Motor neuron (in vitro differentiated cells): ENCODE results near the gene ERVV-1. TPM values are rescaled to one million over a fixed set of nuclear protein-coding genes. Genes with fewer than 3 reads are reported as not detected.
"Not testable (repeated sequence)": the region's sequence is repeated elsewhere in the genome, so short reads cannot be mapped to it uniquely, and the experiment has no call there.

Experiments
- ATAC-seq, 8 experiments: fragments of 200-7000 bp; cut with Tn5 transposase; replicated peaks in 6 of 8; 2 replicates each; pipeline ENCODE4 v1.8.0; 2021; ENCODE audit warnings: mild to moderate bottlenecking in 8 of 8, moderate library complexity in 8 of 8
- H3K27ac ChIP-seq, 2 donors: fragments of 250-450 bp; sonication (Bioruptor Pico); 2 replicates each; pipeline ENCODE4 v1.9.0; 2021; ENCODE audit warnings: antibody characterized with exemption in 2 of 2, mild to moderate bottlenecking in 2 of 2, moderate library complexity in 1 of 2
- H3K4me1 ChIP-seq, 2 donors: fragments of 250-450 bp; sonication (Bioruptor Pico); replicated peaks in 1 of 2; 2 replicates each; pipeline ENCODE4 v1.6.1; 2021; ENCODE audit warnings: antibody characterized with exemption in 2 of 2, mild to moderate bottlenecking in 2 of 2, moderate library complexity in 1 of 2
- H3K4me3 ChIP-seq, 5 donors: fragments of 250-450 bp; sonication (Bioruptor Pico); 2 replicates each; pipeline ENCODE4 v1.9.0; 2021; ENCODE audit warnings: antibody characterized with exemption in 5 of 5, mild to moderate bottlenecking in 5 of 5, moderate library complexity in 4 of 5
- WGBS, 10 experiments: fragments of 450-650 bp; shearing (Covaris generic); methylation state at CpG; one replicate each; pipeline ENCODE4 v1.0.0; 2022; 5-methylcytosine and 5-hydroxymethylcytosine counted together
- in situ Hi-C, 9 experiments: fragments of 400-800 bp; cut with MboI; loops; one replicate each; pipeline ENCODE4 v1.15.0; 2021; ENCODE audit warnings: low sequenced_read_pairs in 9 of 9, low pct_unique_long_range_greater_than_20kb in 2 of 9; ENCODE audit not compliant: unreplicated experiment in 9 of 9
- total RNA-seq, 8 experiments: library from RNA; unstranded; fragments of 300-600 nt; gene quantifications; 2 replicates each; pipeline versions ENCODE4 v1.2.3 to v1.2.4, GENCODE V29; 2022

ERVV-1 gene
- total RNA-seq, 8 experiments from 2014 or later = 0.05 to 1.1 (median 0.43) TPM; not detected in 2

DNA sequence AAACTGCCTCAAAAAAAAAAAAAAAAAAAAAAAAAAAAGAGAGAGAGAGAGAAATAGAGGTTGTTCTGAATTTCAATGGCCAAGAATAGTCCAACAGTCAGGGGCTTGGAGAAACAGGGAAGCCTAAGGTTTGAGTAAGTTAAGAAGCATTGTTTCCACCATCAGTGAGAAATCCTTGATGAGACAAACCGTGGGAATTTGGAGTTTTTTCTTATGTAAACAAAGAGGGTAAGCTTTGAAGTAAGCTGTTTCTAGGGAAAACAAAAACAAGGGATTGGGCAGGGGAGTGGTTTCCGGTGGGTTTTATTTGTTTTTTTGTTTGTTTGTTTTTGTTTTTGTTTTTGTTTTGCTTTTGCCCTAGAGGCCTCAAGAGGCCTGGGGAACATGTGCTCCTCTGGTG lies 11.2 kb upstream of the ERVV-1 start:
- WGBS, 10 experiments = 0 to 37% (median 13%) methylated on average over 1 to 2 of the region's 2 CpGs
- Histone ChIP-seq H3K4me1 (no peaks in the 10 kb centered on the region), H3K4me3 (no peak overlapping the region), H3K27ac (no peak overlapping the region)
- in situ Hi-C loops = no loop called here
- ATAC-seq = no peak

DNA sequence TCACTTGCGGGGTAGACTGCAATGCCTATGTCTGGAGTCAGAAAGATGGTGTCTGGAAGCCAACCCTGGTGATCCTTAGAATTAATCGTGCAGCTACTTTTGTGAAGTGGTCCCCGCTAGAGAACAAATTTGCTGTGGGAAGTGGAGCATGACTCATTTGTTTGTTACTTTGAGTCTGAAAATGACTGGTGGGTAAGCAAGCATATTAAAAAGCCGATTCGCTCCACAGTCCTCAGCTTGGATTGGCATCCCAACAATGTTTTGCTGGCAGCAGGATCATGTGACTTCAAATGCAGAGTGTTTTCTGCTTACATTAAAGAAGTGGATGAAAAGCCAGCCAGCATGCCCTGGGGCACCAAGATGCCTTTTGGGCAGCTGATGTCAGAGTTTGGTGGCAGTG lies 9.5 kb upstream of the ERVV-1 start:
- in situ Hi-C loops = no loop called here
- no peak for ATAC-seq
- WGBS, 10 experiments = 70 to 100% (median 98%) methylated on average over 1 to 4 of the region's 5 CpGs; no CpG with 5 or more reads in 4 of the 10 experiments
- Histone ChIP-seq H3K4me3 (no peak overlapping the region), H3K27ac (no peak overlapping the region), H3K4me1 (no peaks in the 10 kb centered on the region)

DNA sequence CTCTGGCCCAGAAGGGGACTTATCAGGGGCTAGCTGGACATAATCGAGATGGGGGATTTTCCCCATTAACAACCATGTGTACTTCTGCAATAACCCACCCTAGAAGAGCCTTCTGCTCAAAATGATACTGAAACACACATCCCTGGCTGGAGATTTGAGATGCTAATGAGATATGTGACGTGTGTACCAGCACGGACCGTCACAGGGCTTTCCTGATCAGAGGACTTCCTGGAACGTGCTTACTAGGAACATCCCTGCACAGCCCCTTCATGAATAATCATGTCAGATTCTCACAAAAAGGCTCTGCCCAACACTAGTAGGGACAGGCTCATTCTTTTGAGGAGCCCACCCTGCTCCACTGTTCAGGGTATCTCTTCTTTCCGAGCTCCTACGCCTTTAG lies 6.5 kb upstream of the ERVV-1 start:
- ATAC-seq = peak in 3 of 8 experiments; percentile 24 to 96 (median 95)
- no peaks in the 10 kb centered on the region for H3K4me1 ChIP-seq
- H3K4me3 ChIP-seq = no peak overlapping the region
- in situ Hi-C loops = no loop called here
- H3K27ac ChIP-seq = no peak overlapping the region
- 5 to 92% (median 87%) methylated on average over 1 to 5 of the region's 7 CpGs; no CpG with 5 or more reads in 5 of the 10 experiments for WGBS, 10 experiments

DNA sequence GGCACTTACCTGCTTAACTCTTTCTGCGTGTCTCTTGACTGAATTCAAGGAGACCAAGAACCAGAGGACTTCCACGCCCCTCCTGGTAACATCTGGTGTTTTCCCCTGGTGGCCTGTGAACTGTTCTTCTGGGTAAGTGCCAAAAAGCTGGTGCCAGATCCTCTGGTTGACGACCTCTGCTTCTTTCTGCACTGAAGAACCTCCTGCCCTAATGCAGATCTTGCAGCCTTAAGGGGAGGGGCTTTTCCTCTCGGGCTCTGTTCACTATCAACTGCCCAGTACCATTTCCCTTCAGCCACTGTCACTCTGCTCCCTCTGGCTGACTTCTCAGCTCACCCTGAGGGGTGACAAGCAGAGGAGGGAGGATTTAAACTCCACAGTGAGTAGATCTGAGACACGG lies 6.1 kb upstream of the ERVV-1 start:
- Histone ChIP-seq H3K4me3 (no peak overlapping the region), H3K4me1 (no peaks in the 10 kb centered on the region), H3K27ac (no peak overlapping the region)
- WGBS, 10 experiments = 0 to 100% (median 61%) methylated on average over 1 to 4 of the region's 5 CpGs; no CpG with 5 or more reads in 2 of the 10 experiments
- ATAC-seq = peak in 2 of 8 experiments; percentile 68 to 69
- in situ Hi-C loops = no loop called here

DNA sequence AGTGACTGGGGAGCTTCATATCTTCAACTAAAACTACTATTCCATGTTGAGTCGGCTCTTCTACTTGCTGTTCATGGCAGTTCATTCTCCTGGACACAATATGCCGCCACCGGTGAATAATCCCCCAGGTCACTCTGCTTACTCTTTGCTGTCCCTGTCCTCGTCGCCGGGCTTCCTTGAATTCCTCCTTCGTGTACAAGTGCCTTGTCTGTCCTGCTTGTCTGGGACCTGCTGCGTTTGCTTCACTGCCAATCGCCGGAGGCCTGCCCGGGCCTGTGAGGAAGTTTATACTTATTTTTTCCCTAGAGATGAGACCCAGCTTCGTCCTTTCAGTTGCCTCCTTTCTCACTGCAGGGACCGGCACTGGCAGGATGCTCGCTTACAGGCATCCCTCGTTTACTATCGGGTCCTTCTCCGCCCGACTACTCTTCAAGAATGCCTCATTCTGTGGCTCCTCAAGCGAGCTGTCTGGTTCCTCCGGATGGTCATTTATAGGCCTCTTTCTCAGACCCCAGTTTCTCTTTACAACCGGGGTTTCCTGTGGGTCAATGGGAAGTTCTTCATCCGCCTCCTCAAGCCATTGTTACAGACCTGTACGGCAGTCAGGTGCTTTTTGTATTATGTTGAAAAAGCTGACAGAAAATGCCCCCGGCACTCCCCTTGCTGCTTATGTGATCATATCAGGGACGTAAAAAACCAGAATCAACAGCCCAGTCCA lies 5.5 kb upstream of the ERVV-1 start:
- ATAC-seq = no peak
- 46 to 94% (median 82%) methylated on average over 4 to 18 of the region's 25 CpGs for WGBS, 10 experiments
- no peak overlapping the region for H3K27ac ChIP-seq
- in situ Hi-C loops = no loop called here
- no peaks in the 10 kb centered on the region for H3K4me1 ChIP-seq
- no peak overlapping the region for H3K4me3 ChIP-seq

DNA sequence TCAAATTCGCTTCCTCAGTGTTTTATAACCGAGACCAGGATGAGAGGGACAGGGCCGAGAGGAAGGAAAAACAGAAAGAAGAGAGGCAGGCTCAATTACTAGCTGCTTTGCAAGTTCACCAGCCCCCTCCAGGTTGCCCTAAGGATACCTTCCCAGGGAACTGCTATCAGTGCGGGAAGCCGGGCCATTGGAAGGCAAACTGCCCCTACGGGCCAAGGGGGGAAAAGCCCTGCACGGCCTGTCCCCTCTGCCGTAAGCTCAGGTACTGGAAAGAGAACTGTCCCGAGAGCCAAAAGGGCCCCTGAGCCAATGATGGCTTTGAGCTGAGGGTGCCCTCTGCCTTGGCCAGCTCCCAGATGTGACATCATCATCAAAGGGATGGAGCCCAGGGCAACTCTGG lies 3.2 kb upstream of the ERVV-1 start:
- Histone ChIP-seq H3K4me1 (no peaks in the 10 kb centered on the region), H3K27ac (no peak overlapping the region), H3K4me3 (no peak overlapping the region)
- in situ Hi-C loops = no loop called here
- no peak for ATAC-seq
- 0 to 89% (median 50%) methylated on average over 1 to 8 of the region's 9 CpGs; no CpG with 5 or more reads in 2 of the 10 experiments for WGBS, 10 experiments

DNA sequence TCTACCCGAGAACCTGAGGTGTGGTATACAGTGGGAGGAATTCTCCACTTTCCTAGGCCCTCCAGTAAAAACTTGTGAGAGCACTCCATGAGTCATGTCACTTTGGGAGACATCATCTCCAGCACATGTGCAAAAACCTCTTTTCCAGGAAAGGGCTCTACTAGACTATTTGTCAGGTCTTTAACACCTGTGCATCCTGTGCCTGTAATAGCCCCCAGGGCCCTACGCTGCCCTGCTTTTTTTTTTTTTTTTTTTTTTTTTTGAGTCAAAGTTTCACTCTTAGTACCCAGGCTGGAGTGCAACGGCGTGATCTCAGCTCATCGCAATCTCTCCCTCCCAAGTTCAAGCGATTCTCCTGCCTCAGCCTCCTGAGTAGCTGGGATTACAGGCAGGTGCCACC lies 1.7 kb upstream of the ERVV-1 start:
- ATAC-seq = no peak
- in situ Hi-C loops = no loop called here
- H3K27ac ChIP-seq = no peak overlapping the region
- H3K4me3 ChIP-seq = no peak overlapping the region
- H3K4me1 ChIP-seq = no peaks in the 10 kb centered on the region
- 0 to 100% (median 68%) methylated on average over 1 to 6 of the region's 6 CpGs; no CpG with 5 or more reads in 1 of the 10 experiments for WGBS, 10 experiments

DNA sequence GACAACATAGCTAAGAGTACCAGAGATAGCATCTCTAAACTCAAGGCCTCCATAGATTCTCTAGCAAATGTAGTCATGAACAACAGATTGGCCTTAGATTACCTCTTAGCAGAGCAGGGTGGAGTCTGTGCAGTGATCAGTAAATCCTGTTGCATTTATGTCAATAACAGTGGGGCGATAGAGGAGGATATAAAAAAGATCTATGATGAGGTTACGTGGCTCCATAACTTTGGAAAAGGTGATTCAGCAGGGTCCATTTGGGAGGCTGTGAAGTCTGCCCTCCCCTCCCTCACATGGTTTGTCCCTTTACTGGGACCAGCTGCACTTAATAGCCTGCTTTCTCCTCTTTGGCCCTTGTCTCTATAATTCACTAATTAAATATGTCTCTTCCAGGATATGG lies 1.4 kb downstream of the ERVV-1 start:
- 48 to 100% (median 90%) methylated on average over 1 to 2 of the region's 2 CpGs; no CpG with 5 or more reads in 6 of the 10 experiments for WGBS, 10 experiments
- H3K27ac ChIP-seq = no peak overlapping the region
- in situ Hi-C loops = no loop called here
- ATAC-seq = no peak
- no peaks in the 10 kb centered on the region for H3K4me1 ChIP-seq
- no peak overlapping the region for H3K4me3 ChIP-seq

DNA sequence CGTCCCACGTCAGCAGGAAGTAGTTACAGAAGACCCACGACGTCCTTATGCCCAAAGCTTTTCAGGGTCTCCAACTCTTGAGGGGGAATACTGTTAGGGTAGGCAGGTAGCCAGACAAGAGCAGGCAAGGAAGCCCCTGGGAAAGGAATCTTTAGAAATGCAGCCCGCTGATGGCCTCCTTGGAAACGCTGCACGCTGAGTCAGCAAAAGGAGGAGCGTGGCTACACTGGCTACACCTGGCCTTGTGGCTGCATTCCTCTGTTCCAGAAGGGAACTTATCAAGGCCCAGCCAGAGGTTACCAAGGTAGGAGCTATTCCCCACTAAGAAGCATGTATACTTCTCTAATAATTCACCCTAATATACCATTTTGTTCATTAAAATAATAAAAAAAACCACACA lies 2.0 kb downstream of the ERVV-1 start:
- no peak for ATAC-seq

DNA sequence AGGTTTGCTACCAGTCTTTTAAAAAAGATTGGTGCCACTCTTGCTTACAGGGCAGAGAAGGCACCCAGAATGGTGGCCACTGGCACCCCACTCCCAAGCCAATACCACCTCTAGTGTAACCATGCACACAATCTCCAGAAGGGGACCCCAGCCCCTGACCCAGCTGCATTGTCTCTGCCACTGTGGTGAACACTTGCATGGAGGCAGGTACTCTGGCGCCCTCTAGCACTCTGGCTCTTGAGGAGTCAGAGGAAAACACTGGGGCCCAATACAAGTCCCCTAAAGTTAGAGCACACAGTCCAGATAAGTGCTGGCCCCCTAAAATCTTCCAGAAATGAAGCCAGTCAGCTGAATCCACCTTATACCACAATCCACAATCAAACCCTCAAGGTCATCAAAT lies 6.0 kb downstream of the ERVV-1 start:
- no peak for ATAC-seq
- Histone ChIP-seq H3K27ac (no peak overlapping the region), H3K4me1 (no peaks in the 10 kb centered on the region), H3K4me3 (no peak overlapping the region)
- in situ Hi-C loops = no loop called here
- 0 to 44% (median 20%) methylated on average over 1 of the region's 1 CpG; no CpG with 5 or more reads in 6 of the 10 experiments for WGBS, 10 experiments

More for the DNA sequence above, 2.0 kb downstream of the ERVV-1 start:
- in situ Hi-C loops = no loop called here
- H3K4me3 ChIP-seq = no peak overlapping the region
- no peak overlapping the region for H3K27ac ChIP-seq
- WGBS, 10 experiments = 32 to 98% (median 80%) methylated on average over 1 to 8 of the region's 8 CpGs; no CpG with 5 or more reads in 3 of the 10 experiments
- H3K4me1 ChIP-seq = no peaks in the 10 kb centered on the region

DNA sequence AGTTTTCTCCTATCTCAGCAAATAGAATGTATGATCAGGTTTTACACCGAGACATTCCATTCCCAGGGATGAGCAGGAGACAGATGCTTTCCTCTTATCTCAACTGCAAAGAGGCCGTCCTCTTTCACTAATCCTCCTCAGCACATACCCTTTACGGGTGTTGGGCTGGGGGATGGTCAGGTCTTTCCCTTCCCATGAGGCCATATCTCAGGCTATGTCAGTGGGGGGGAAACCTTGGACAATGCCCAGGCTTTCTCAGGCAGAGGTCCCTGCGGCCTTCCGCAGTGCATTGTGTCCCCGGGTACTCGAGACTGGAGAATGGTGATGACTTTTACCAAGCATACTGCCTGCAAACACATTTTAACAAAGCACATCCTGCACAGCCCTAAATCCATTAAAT lies 14.6 kb downstream of the ERVV-1 start:
- H3K27ac ChIP-seq, H3K4me3 ChIP-seq, ATAC-seq, H3K4me1 ChIP-seq, in situ Hi-C loops: not testable (repeated sequence)
- WGBS, 10 experiments = 0 to 20% (median 0%) methylated on average over 1 of the region's 7 CpGs; no CpG with 5 or more reads in 7 of the 10 experiments

DNA sequence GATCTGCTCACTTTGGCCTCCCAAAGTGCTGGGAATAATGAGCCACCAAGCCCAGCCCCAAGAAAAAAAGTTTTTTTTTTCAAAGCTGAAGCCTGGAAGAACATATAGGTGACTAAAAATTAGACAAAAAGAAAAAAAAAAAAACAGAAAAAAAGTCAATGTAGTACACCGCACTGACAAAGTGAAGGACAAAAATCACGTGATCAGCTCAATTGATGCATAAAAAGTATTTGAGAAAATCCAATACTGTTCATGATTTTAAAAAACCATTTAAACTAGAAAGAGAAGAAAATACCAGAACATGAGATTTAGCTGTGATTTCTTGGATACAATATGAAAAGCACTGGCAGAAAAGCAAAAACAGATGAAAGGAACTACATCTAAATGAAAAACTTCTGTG lies 20.3 kb downstream of the ERVV-1 start:
- Histone ChIP-seq H3K27ac (no peak overlapping the region), H3K4me1 (peaks cover 0 to 5% of the 10 kb centered on the region in 2 donors), H3K4me3 (no peak overlapping the region)
- in situ Hi-C loops = no loop called here
- ATAC-seq = no peak
- 7 to 100% (median 91%) methylated on average over 1 to 2 of the region's 2 CpGs for WGBS, 10 experiments

DNA sequence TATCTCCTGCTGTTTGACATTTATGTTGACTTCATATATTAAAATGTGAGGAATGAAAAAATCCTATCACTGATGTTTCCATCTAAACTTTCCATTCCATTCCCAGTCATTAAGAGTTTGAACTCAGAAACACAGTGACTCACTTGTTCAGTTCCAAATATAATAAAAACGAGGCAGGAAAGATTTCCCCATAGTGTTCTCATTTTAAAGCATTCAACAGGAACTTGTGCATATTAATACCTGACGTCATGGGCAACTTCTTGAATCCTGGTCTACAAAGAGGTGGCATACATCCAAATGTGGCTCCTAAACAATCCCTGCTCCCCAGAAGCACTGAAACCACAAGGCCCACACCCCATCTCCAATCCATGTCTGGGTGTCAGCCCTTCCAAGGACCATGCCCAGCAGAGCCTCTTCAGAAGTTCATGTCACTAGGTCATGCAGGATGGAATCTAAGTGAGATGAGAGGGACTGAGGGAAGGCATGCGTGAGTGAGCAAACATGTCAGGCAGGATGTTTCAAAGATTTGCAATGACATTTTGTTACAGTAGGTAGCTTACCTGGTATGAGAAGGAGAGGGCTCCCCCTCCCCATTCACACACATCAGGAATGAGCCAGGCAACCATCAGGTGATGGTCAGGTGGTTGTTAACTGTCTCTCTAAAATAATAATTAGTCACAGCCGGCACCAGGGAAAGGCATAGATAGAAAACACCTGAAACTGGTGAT lies 21.4 kb downstream of the ERVV-1 start:
- H3K4me3 ChIP-seq = no peak overlapping the region
- H3K27ac ChIP-seq = no peak overlapping the region
- ATAC-seq = no peak
- in situ Hi-C loops = no loop called here
- H3K4me1 ChIP-seq = peaks cover 0 to 5% of the 10 kb centered on the region in 2 donors
- WGBS, 10 experiments = 0 to 86% (median 77%) methylated on average over 1 to 4 of the region's 4 CpGs; no CpG with 5 or more reads in 3 of the 10 experiments
